ENCODE measurements around the gene STRIT1. TPM values are rescaled to one million over a fixed set of nuclear protein-coding genes. Genes with fewer than 3 reads are reported as not detected.

STRIT1 gene
- total and polyA plus RNA-seq, 9 of the 15 experiments (the other 6 are each of a cell fraction or from before 2014, with no cell fraction given) = not detected

- no peak for TF ChIP-seq THAP12 (CRISPR knock-in tag; IDR thresholded peaks at IDR 0.05)
- TF ChIP-seq ATF3 (IDR thresholded peaks at IDR 0.05) = no peak
- TF ChIP-seq ATF3 (CRISPR knock-in tag; conservative IDR thresholded peaks at IDR 0.05) = no peak
- TF ChIP-seq HDAC2 (IDR thresholded peaks at IDR 0.05) = peak; percentile 95
- peak; percentile 79 for TF ChIP-seq DPF2 (IDR thresholded peaks at IDR 0.05)
- TF ChIP-seq CBX2 (IDR thresholded peaks at IDR 0.05; ENCODE audit: insufficient read depth, low read length, poor library complexity, severe bottlenecking) = no peak
- no peak for TF ChIP-seq C11orf30 (IDR thresholded peaks at IDR 0.05; ENCODE audit: low read depth)
- TF ChIP-seq DIDO1 (tag; IDR thresholded peaks at IDR 0.05; ENCODE audit: low read depth) = no peak
- no peak for TF ChIP-seq THAP7 (CRISPR knock-in tag; IDR thresholded peaks at IDR 0.05)
- TF ChIP-seq EP300 (IDR thresholded peaks at IDR 0.05; ENCODE audit: low read length) = peak; percentile 67
- no peak for TF ChIP-seq ZNF561 (CRISPR knock-in tag; conservative IDR thresholded peaks at IDR 0.05)
- TF ChIP-seq ZBTB2 (IDR thresholded peaks at IDR 0.05) = no peak
- TF ChIP-seq FOXK1 (CRISPR knock-in tag; IDR thresholded peaks at IDR 0.05; ENCODE audit: borderline replicate concordance) = no peak
- no peak for TF ChIP-seq SMAD2 (IDR thresholded peaks at IDR 0.05; ENCODE audit: low read depth, low read length)
- no peak for TF ChIP-seq NRF1 (conservative IDR thresholded peaks at IDR 0.05 in 1 of 2, IDR thresholded peaks at IDR 0.05 in 1 of 2)
- TF ChIP-seq CREB3 (tag; conservative IDR thresholded peaks at IDR 0.05; ENCODE audit: low read depth) = no peak
- no peak for TF ChIP-seq TCFL5 (CRISPR knock-in tag; conservative IDR thresholded peaks at IDR 0.05)
- TF ChIP-seq MLLT1 (IDR thresholded peaks at IDR 0.05) = peak in 1 of 2 experiments; percentile 89; a peak in 2 of 4 replicates
Measured at GRCh38 chr3:155248531-155249187, 44.8 kb downstream of the STRIT1 start (continued).
